Cardiac muscle cell (in vitro differentiated cells and primary cell): ENCODE results near the gene PCDHB10. TPM values are rescaled to one million over a fixed set of nuclear protein-coding genes. Genes with fewer than 3 reads are reported as not detected.
"Not testable (repeated sequence)": the region's sequence is repeated elsewhere in the genome, so short reads cannot be mapped to it uniquely, and the experiment has no call there.

Experiments
- DNase-seq, 2 donors: peaks; one replicate each; pipeline versions ENCODE4 v3.0.0 to v3.0.0-alpha.2; 2010 to 2017; ENCODE audit warnings: low read depth in 1 of 2, low spot score in 1 of 2
- H3K27ac ChIP-seq: fragments of 200-600 bp; sonication (generic); 2 replicates; pipeline ENCODE4 v1.5.1; 2016
- H3K27me3 ChIP-seq: fragments of 200-600 bp; sonication (generic); 2 replicates; pipeline ENCODE4 v1.6.0; 2016; ENCODE audit warnings: control low read depth
- H3K36me3 ChIP-seq: fragments of 200-600 bp; sonication (generic); 2 replicates; pipeline ENCODE4 v1.5.1; 2016; ENCODE audit warnings: control low read depth
- H3K4me1 ChIP-seq: fragments of 200-600 bp; sonication (generic); 2 replicates; pipeline ENCODE4 v1.8.1; 2017; ENCODE audit warnings: low read depth, mild to moderate bottlenecking, mixed run types
- H3K4me3 ChIP-seq: fragments of 200-600 bp; sonication (generic); 2 replicates; pipeline ENCODE4 v1.5.1; 2016; ENCODE audit warnings: mild to moderate bottlenecking
- H3K9me3 ChIP-seq: fragments of 200-600 bp; sonication (generic); 2 replicates; pipeline ENCODE4 v1.5.1; 2017; ENCODE audit warnings: low read depth, mild to moderate bottlenecking, control low read depth
- polyA plus RNA-seq: library from polyadenylated mRNA; unstranded; fragments of >200 nt; fragmentation: Nextera tagmentation; extraction: Ambion mirVana; gene quantifications from 2 replicates; pipeline ENCODE4 v1.2.1, GENCODE V29; 2016
- total RNA-seq: library from RNA; depleted of rRNA; stranded (reverse); fragments of >200 nt; gene quantifications from 2 replicates; pipeline ENCODE4 v1.2.3, GENCODE V29; 2016
- TF ChIP-seq, protein P1 (sequence below): IDR thresholded peaks from 2 replicates; pipeline ENCODE4 v1.5.1; 2012; ENCODE audit warnings: low read depth, mild to moderate bottlenecking, low read length

The PCDHB10 gene
- total and polyA plus RNA-seq, 2 experiments from 2014 or later, result 8.8 to 9.0 TPM

DNA sequence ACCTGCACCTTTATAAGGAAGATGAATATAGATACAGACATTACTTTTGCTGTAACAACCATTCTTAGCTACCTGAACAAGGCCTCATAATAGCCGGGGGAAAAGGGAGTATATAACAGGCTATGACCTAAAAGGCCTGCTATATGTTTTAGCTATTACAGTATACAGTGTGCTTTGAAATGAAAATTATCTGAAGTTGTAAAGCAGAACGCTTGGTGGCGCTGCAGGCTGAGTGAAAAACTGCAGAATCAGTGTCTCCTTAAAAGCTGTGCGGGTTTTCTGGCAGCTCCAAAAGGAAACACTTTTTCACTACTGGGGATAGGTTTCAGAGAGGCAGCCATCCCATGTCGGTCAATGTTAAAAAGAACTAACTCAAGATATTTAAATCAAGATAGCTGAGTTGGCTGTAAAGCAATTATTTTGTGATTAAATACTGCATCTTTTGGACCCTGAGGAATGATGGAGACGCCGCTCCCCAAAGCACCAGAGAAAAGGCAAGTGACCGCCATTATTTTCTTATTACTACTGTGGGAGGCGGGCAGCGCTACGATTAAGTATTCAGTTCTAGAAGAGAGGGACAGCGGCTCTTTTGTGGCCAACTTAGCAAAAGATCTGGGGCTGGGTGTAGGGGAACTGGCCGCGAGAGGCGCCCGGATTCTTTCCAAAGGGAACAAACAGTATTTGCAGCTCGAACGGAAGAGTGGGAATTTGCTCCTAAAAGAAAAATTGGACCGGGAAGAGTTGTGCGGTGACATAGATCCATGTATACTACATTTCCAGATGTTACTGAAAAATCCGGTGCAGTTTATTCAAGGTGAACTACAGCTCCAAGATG, 36.4 kb upstream of the PCDHB10 start:
- no peaks in the 10 kb centered on the region for H3K4me1 ChIP-seq
- peak in 1 of 2 donors; percentile 7 for DNase-seq
- TF ChIP-seq, protein P1, sequence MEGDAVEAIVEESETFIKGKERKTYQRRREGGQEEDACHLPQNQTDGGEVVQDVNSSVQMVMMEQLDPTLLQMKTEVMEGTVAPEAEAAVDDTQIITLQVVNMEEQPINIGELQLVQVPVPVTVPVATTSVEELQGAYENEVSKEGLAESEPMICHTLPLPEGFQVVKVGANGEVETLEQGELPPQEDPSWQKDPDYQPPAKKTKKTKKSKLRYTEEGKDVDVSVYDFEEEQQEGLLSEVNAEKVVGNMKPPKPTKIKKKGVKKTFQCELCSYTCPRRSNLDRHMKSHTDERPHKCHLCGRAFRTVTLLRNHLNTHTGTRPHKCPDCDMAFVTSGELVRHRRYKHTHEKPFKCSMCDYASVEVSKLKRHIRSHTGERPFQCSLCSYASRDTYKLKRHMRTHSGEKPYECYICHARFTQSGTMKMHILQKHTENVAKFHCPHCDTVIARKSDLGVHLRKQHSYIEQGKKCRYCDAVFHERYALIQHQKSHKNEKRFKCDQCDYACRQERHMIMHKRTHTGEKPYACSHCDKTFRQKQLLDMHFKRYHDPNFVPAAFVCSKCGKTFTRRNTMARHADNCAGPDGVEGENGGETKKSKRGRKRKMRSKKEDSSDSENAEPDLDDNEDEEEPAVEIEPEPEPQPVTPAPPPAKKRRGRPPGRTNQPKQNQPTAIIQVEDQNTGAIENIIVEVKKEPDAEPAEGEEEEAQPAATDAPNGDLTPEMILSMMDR, result no peak
- no peaks in the 10 kb centered on the region for H3K9me3 ChIP-seq
- H3K36me3 ChIP-seq, result no peaks in the 10 kb centered on the region
- H3K27ac ChIP-seq, result no peak overlapping the region
- no peak overlapping the region for H3K4me3 ChIP-seq
- H3K27me3 ChIP-seq, result no peaks in the 10 kb centered on the region

DNA sequence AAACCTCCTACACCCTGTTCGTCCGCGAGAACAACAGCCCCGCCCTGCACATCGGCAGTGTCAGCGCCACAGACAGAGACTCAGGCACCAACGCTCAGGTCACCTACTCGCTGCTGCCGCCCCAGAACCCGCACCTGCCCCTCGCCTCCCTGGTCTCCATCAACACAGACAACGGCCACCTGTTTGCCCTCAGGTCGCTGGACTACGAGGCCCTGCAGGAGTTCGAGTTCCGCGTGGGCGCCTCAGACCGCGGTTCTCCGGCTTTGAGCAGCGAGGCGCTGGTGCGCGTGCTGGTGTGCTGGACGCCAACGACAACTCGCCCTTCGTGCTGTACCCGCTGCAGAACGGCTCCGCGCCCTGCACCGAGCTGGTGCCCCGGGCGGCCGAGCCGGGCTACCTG, 34.8 kb upstream of the PCDHB10 start:
- H3K4me1 ChIP-seq, H3K9me3 ChIP-seq, H3K36me3 ChIP-seq, H3K4me3 ChIP-seq, DNase-seq, H3K27ac ChIP-seq, H3K27me3 ChIP-seq: not testable (repeated sequence)

DNA sequence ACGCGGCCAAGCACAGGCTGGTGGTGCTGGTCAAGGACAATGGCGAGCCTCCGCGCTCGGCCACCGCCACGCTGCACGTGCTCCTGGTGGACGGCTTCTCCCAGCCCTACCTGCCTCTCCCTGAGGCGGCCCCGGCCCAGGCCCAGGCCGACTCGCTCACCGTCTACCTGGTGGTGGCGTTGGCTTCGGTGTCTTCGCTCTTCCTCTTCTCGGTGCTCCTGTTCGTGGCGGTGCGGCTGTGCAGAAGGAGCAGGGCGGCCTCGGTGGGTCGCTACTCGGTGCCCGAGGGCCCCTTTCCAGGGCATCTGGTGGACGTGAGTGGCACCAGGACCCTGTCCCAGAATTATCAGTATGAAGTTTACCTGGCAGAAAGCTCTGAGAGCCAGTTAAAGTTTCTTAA, 34.3 kb upstream of the PCDHB10 start:
- not testable (repeated sequence) for H3K9me3 ChIP-seq, DNase-seq, H3K27me3 ChIP-seq, H3K4me1 ChIP-seq, H3K36me3 ChIP-seq, H3K27ac ChIP-seq, H3K4me3 ChIP-seq

DNA sequence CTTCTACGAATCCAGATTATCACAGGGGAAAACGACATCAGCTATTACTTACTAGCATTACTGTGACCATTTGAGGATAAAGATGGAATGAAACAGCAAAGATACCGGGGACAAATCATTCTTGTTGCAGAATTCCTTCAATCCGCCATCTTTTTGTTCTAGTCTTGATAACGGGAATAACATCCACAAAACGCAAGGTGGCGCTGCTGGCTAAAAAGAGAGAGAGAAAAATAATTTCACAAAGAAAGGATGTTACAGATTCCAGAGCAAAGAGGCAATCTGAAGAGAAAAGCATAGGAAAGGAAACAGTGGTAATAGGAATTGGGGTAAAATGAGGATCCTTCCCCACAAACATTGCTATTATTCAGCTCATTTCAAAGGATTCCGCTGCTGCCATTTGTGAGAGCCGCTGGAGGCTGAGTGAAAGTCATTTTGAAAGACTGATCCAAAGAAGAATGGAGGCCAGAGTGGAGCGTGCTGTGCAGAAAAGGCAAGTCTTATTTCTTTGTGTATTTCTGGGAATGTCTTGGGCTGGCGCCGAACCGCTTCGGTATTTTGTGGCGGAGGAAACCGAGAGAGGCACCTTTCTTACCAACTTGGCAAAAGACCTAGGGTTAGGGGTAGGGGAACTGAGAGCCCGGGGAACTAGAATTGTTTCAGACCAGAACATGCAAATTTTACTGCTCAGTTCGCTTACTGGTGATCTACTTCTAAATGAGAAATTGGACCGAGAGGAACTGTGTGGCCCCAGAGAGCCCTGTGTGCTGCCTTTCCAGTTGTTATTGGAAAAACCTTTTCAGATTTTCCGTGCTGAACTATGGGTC, 19.6 kb upstream of the PCDHB10 start, which contains the start of gene PCDHB7:
Gene PCDHB7 (plus strand): TSS at position 264 of the 824 bp plus-strand sequence. CDS start 192 bp downstream, at position 456.
- H3K27me3 ChIP-seq, result no peaks in the 10 kb centered on the region
- peak; percentile 18 to 24 for DNase-seq
- no peak within 1 kb of the TSS for H3K27ac ChIP-seq
- no peaks in the 10 kb centered on the region for H3K36me3 ChIP-seq
- H3K4me1 ChIP-seq, result no peaks in the 10 kb centered on the region
- H3K9me3 ChIP-seq, result no peaks in the 10 kb centered on the region
- TF ChIP-seq, protein P1, result peak; percentile 34
- H3K4me3 ChIP-seq, result no peak within 1 kb of the TSS

DNA sequence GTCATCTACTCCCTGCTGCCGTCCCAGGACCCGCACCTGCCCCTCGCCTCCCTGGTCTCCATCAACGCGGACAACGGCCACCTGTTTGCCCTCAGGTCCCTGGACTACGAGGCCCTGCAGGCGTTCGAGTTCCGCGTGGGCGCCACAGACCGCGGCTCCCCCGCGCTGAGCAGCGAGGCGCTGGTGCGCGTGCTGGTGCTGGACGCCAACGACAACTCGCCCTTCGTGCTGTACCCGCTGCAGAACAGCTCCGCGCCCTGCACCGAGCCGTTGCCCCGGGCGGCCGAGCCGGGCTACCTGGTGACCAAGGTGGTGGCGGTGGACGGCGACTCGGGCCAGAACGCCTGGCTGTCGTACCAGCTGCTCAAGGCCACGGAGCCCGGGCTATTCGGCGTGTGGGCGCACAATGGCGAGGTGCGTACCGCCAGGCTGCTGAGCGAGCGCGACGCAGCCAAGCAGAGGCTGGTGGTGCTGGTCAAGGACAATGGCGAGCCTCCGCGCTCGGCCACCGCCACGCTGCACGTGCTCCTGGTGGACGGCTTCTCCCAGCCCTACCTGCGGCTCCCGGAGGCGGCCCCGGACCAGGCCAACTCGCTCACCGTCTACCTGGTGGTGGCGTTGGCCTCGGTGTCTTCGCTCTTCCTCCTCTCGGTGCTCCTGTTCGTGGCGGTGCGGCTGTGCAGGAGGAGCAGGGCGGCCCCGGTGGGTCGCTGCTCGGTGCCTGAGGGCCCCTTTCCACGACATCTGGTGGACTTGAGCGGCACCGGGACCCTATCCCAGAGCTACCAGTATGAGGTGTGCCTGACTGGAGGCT, 17.7 kb upstream of the PCDHB10 start:
- not testable (repeated sequence) for H3K27ac ChIP-seq, H3K4me1 ChIP-seq, DNase-seq, H3K4me3 ChIP-seq, H3K9me3 ChIP-seq, H3K27me3 ChIP-seq, H3K36me3 ChIP-seq

DNA sequence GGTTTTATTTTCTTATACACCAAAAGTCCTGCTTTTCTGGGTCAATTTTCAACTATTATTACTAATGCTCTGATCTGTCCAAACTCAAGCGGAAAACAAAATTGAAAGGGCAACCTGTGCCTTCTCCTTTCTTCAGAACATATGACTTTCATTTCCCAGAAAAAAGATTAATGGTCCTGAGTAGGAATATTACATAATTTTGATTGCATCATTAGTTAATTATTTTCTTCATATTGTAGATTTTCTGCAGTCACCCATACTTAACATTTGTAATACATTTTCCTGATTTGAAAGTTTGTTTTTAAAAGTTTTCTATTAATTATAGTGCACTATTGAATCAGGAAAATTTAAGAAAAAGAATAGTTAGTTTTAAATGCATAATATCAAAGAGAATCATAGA, 16.2 kb upstream of the PCDHB10 start:
- no peak for DNase-seq
- no peak overlapping the region for H3K27ac ChIP-seq
- H3K36me3 ChIP-seq, result no peaks in the 10 kb centered on the region
- no peaks in the 10 kb centered on the region for H3K9me3 ChIP-seq
- H3K27me3 ChIP-seq, result no peaks in the 10 kb centered on the region
- TF ChIP-seq, protein P1, result no peak
- no peaks in the 10 kb centered on the region for H3K4me1 ChIP-seq
- H3K4me3 ChIP-seq, result no peak overlapping the region

DNA sequence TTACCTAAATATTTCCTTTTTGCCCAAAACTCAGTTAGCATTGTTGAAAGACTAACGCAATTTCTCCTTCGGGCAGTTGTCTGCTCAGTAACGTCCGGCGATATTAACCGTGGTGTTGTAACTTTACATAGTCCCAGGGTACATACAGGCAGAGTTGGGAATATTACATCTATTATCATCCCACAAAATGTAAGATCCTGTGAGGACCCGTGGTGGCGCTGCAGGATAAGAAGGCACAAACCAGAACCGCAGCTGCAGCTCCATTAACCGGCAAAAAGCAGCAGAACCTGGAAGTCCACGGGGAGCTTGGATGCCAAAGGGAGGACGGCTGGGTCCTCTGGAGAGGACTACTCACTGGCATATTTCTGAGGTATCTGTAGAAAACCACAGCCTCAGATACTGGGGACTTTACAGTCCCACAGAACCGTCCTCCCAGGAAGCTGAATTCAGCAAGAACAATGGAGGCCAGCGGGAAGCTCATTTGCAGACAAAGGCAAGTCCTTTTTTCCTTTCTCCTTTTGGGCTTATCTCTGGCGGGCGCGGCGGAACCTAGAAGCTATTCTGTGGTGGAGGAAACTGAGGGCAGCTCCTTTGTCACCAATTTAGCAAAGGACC, 14.5 kb upstream of the PCDHB10 start, which contains the start of gene PCDHB8:
Gene PCDHB8 (plus strand): TSS at position 214 of the 615 bp plus-strand sequence. CDS start 245 bp downstream, at position 459.
- H3K4me1 ChIP-seq, H3K27me3 ChIP-seq, H3K9me3 ChIP-seq, H3K27ac ChIP-seq, H3K36me3 ChIP-seq: not testable (repeated sequence)
- DNase-seq, result peak in 1 of 2 donors; percentile 25
- peak within 1 kb of the TSS; percentile 29 for H3K4me3 ChIP-seq

DNA sequence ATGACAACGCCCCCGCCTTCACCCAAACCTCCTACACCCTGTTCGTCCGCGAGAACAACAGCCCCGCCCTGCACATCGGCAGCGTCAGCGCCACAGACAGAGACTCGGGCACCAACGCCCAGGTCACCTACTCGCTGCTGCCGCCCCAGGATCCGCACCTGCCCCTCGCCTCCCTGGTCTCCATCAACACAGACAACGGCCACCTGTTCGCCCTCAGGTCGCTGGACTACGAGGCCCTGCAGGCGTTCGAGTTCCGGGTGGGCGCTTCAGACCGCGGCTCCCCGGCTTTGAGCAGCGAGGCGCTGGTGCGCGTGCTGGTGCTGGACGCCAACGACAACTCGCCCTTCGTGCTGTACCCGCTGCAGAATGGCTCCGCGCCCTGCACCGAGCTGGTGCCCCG, 12.8 kb upstream of the PCDHB10 start:
- not testable (repeated sequence) for H3K36me3 ChIP-seq, H3K9me3 ChIP-seq, H3K4me3 ChIP-seq, H3K27ac ChIP-seq, H3K27me3 ChIP-seq, H3K4me1 ChIP-seq, DNase-seq

DNA sequence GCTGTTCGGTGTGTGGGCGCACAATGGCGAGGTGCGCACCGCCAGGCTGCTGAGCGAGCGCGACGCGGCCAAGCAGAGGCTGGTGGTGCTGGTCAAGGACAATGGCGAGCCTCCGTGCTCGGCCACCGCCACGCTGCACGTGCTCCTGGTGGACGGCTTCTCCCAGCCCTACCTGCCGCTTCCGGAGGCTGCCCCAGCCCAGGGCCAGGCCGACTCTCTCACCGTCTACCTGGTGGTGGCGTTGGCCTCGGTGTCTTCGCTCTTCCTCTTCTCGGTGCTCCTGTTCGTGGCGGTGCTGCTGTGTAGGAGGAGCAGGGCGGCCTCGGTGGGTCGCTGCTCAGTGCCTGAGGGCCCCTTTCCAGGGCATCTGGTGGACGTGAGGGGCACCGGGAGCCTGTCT, 12.3 kb upstream of the PCDHB10 start:
- not testable (repeated sequence) for H3K36me3 ChIP-seq, H3K27ac ChIP-seq, H3K27me3 ChIP-seq, H3K4me1 ChIP-seq, H3K9me3 ChIP-seq, H3K4me3 ChIP-seq, DNase-seq
